Suprapubic skin (tissue), 4 donors: ENCODE measurements around the gene BUD23. TPM values are rescaled to one million over a fixed set of nuclear protein-coding genes. Genes with fewer than 3 reads are reported as not detected.

ENCODE experiments used
- DNase-seq, 2 donors: peaks; one replicate each; pipeline ENCODE4 v3.0.0-alpha.2; 2019; ENCODE audit warnings: low spot score in 2 of 2
- H3K27ac ChIP-seq: fragments of 200-600 bp; sonication (generic); one replicate; pipeline ENCODE4 v1.5.1; 2019
- H3K27me3 ChIP-seq: fragments of 200-600 bp; sonication (generic); one replicate; pipeline ENCODE4 v1.5.1; 2019
- H3K36me3 ChIP-seq: fragments of 200-600 bp; sonication (generic); one replicate; pipeline ENCODE4 v1.5.1; 2019
- H3K4me1 ChIP-seq: fragments of 200-600 bp; sonication (generic); one replicate; pipeline ENCODE4 v1.5.1; 2019
- H3K4me3 ChIP-seq: fragments of 200-600 bp; sonication (generic); one replicate; pipeline ENCODE4 v1.5.1; 2019; ENCODE audit warnings: mild to moderate bottlenecking
- H3K9me3 ChIP-seq: fragments of 200-600 bp; sonication (generic); one replicate; pipeline ENCODE4 v1.5.1; 2019
- CTCF ChIP-seq, 2 donors: fragments of 200-600 bp in 1 of 2; fragments of 450-650 bp in 1 of 2; sonication (generic) in 1 of 2; IDR thresholded peaks; one replicate each; pipeline ENCODE4 v1.5.1; 2016 to 2019; ENCODE audit warnings: antibody characterized with exemption in 2 of 2, mild to moderate bottlenecking in 1 of 2, moderate library complexity in 1 of 2
- EP300 ChIP-seq: sonication (generic); formaldehyde crosslinking; IDR thresholded peaks from one replicate; pipeline ENCODE4 v1.6.1; 2017; ENCODE audit warnings: antibody characterized with exemption
- POLR2A ChIP-seq, 2 donors: fragments of 450-650 bp; IDR thresholded peaks; one replicate each; pipeline ENCODE4 v1.6.1; 2017; ENCODE audit warnings: antibody characterized with exemption in 2 of 2, mild to moderate bottlenecking in 2 of 2, moderate library complexity in 2 of 2
- POLR2AphosphoS5 ChIP-seq, 3 donors: sonication (generic); formaldehyde crosslinking; IDR thresholded peaks; one replicate each; pipeline ENCODE4 v1.6.1; 2017; ENCODE audit warnings: antibody characterized with exemption in 3 of 3
- WGBS: methylation state at CpG from one replicate; pipeline ENCODE4 v1.1.5; 2018; 5-methylcytosine and 5-hydroxymethylcytosine counted together
- total RNA-seq, 4 donors: library from RNA; depleted of rRNA; stranded (reverse); fragments of >200 nt; gene quantifications; one replicate each; pipeline ENCODE4 v1.1.0, GENCODE V29; 2016

The BUD23 gene
- total RNA-seq, 4 donors from 2014 or later, result 48.1 to 65.8 (median 53.8) TPM

DNA sequence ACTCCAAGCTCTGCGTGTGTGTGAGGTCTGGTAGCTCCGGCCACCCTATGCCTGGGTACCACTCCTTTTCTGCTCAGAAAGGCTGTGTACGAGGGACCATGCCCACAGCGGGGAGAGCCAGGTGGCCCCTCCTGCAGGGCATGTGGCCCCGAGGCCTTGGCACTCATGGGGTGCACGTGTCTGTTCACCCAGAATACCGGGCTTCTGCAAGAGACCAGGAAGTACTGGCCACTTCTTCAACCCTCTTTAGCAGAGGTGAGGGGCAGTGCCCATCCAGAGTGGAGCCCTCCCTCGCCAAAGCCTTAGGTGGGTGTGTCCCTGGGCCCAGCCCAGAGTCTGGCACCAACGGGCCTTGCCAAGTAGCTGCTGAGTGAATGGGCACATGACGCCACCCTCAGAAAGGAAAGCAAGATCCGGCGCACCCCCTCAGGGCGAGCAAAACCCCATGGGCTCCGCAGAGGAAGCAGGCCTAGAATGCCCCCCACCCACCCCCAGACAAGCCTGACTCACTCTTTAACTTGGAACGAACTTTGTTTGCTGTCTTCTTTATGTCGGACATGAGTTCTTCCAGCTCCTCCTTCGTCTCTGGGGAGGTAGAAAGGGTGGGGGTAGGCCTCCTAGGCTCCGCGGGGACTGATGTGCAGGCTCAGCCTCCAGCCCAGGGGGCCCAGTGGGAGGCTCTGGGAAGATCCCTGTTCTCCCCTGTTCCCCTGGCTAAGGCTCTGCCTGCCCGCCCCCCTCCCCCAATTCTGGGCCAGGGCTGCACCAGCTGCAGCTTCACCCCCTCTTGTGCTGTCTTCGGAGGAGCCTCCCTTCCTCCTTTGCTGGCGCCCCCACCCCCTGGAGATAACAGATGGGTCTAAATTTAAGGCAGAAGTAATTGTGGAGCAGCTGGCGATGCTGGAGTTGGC lies 21.5 kb downstream of the BUD23 start:
- TF ChIP-seq CTCF (IDR thresholded peaks at IDR 0.05) (no peak), POLR2A (IDR thresholded peaks at IDR 0.05) (no peak), EP300 (no peak), POLR2AphosphoS5 (IDR thresholded peaks at IDR 0.05) (no peak)
- 47% methylated on average over 11 of the region's 23 CpGs for WGBS
- H3K4me3 ChIP-seq, result no peak overlapping the region
- peaks cover 21% of the 10 kb centered on the region for H3K4me1 ChIP-seq
- H3K36me3 ChIP-seq, result peaks cover 18% of the 10 kb centered on the region
- no peak overlapping the region for H3K27ac ChIP-seq
- no peaks in the 10 kb centered on the region for H3K9me3 ChIP-seq
- no peak for DNase-seq
- H3K27me3 ChIP-seq, result no peaks in the 10 kb centered on the region

DNA sequence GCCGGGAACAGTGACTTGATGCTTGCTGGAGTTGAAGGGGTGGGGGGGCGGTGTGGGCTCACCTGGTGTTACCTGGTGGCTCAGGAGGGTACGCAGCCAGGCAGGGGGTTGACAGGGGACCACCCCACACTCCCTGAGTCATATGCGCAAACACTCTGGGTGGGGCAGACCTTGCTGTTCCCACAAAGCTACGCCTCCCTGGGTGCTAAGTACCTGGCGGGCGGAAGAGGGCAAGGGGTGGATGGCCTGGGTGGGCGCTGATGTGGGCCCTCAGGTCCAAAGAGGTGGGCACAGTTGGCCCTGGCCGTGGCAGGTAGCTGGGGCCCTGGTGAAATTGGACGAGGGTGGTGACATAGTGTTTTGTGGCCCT lies 22.1 kb downstream of the BUD23 start:
- Histone ChIP-seq H3K4me1 (peaks cover 21% of the 10 kb centered on the region), H3K4me3 (no peak overlapping the region), H3K9me3 (no peaks in the 10 kb centered on the region), H3K36me3 (peaks cover 12% of the 10 kb centered on the region), H3K27ac (no peak overlapping the region), H3K27me3 (no peaks in the 10 kb centered on the region)
- DNase-seq, result no peak
- WGBS, result 78% methylated on average over 8 of the region's 10 CpGs
- TF ChIP-seq POLR2A (IDR thresholded peaks at IDR 0.05), result no peak
- TF ChIP-seq CTCF (IDR thresholded peaks at IDR 0.05), result no peak
- no peak for TF ChIP-seq EP300
- no peak for TF ChIP-seq POLR2AphosphoS5 (IDR thresholded peaks at IDR 0.05)

GRCh38 chr7:73706126-73707044 lies 23.0 kb downstream of the BUD23 start:
- H3K4me1 ChIP-seq, result peaks cover 21% of the 10 kb centered on the region
- no peaks in the 10 kb centered on the region for H3K27me3 ChIP-seq
- H3K36me3 ChIP-seq, result peaks cover 6% of the 10 kb centered on the region
- H3K9me3 ChIP-seq, result no peaks in the 10 kb centered on the region
- TF ChIP-seq POLR2A (IDR thresholded peaks at IDR 0.05), result no peak
- TF ChIP-seq POLR2AphosphoS5 (IDR thresholded peaks at IDR 0.05), result no peak
- TF ChIP-seq CTCF (IDR thresholded peaks at IDR 0.05), result no peak
- no peak for TF ChIP-seq EP300
- WGBS, result 84% methylated on average over 21 of the region's 25 CpGs
- no peak overlapping the region for H3K4me3 ChIP-seq
- H3K27ac ChIP-seq, result no peak overlapping the region
- DNase-seq, result no peak

- H3K27ac ChIP-seq, result no peak overlapping the region
- TF ChIP-seq POLR2A (IDR thresholded peaks at IDR 0.05) (no peak), POLR2AphosphoS5 (IDR thresholded peaks at IDR 0.05) (no peak), CTCF (IDR thresholded peaks at IDR 0.05) (no peak), EP300 (no peak)
- H3K27me3 ChIP-seq, result no peaks in the 10 kb centered on the region
- 75% methylated on average over 10 of the region's 15 CpGs for WGBS
- H3K36me3 ChIP-seq, result peaks cover 4% of the 10 kb centered on the region
- no peak for DNase-seq
- peaks cover 21% of the 10 kb centered on the region for H3K4me1 ChIP-seq
- no peak overlapping the region for H3K4me3 ChIP-seq
- no peaks in the 10 kb centered on the region for H3K9me3 ChIP-seq
Observed at GRCh38 chr7:73707045-73707631, 23.7 kb downstream of the BUD23 start.
